Natural killer cell (primary cell): ENCODE measurements around the gene FBXW5. TPM values are rescaled to one million over a fixed set of nuclear protein-coding genes. Genes with fewer than 3 reads are reported as not detected.

Experiments used
- ATAC-seq, 3 donors: fragments of 150-1000 bp in 2 of 3; fragments of 200-7000 bp in 1 of 3; cut with Tn5 transposase; 1 replicate in 1 of 3; 2 replicates in 2 of 3; pipeline ENCODE4 v1.10.0; 2021; ENCODE audit warnings: mild to moderate bottlenecking in 2 of 3, moderate library complexity in 2 of 3
- DNase-seq, 2 donors: peaks; one replicate each; pipeline versions ENCODE4 v3.0.0 to v3.0.0-alpha.2; 2013 to 2021; ENCODE audit warnings: mixed read lengths in 1 of 2
- H3K27ac ChIP-seq: one replicate; pipeline ENCODE4 v1.5.1; 2013; ENCODE audit warnings: mild to moderate bottlenecking, low read length
- H3K27me3 ChIP-seq: one replicate; pipeline ENCODE4 v1.6.1; 2013; ENCODE audit warnings: low read length; ENCODE audit not compliant: control insufficient read depth, insufficient read depth
- H3K36me3 ChIP-seq: one replicate; pipeline ENCODE4 v1.6.1; 2013; ENCODE audit warnings: low read length; ENCODE audit not compliant: control insufficient read depth, insufficient read depth
- H3K4me1 ChIP-seq: one replicate; pipeline ENCODE4 v1.6.1; 2013; ENCODE audit warnings: low read length; ENCODE audit not compliant: control insufficient read depth, insufficient read depth
- H3K4me3 ChIP-seq: one replicate; pipeline ENCODE4 v1.5.1; 2013; ENCODE audit warnings: low read length
- H3K9me3 ChIP-seq: one replicate; pipeline ENCODE4 v1.6.1; 2013; ENCODE audit warnings: low read length; ENCODE audit not compliant: control insufficient read depth, insufficient read depth
- H3K27ac Mint-ChIP-seq, 2 donors: one replicate each; pipeline ENCODE4 v1.8.0; 2022; ENCODE audit warnings: mild to moderate bottlenecking in 2 of 2, mixed read lengths in 2 of 2, moderate library complexity in 1 of 2
- H3K27me3 Mint-ChIP-seq, 2 donors: one replicate each; pipeline ENCODE4 v1.8.0; 2022; ENCODE audit warnings: low read depth in 2 of 2, mixed read lengths in 2 of 2
- H3K36me3 Mint-ChIP-seq: one replicate; pipeline ENCODE4 v1.8.0; 2022; ENCODE audit warnings: mixed read lengths
- H3K4me1 Mint-ChIP-seq, 2 donors: one replicate each; pipeline ENCODE4 v1.8.0; 2022; ENCODE audit warnings: mixed read lengths in 2 of 2
- H3K4me3 Mint-ChIP-seq: one replicate; pipeline ENCODE4 v1.8.0; 2022; ENCODE audit warnings: mild to moderate bottlenecking, moderate library complexity, mixed read lengths
- H3K9me3 Mint-ChIP-seq, 2 donors: one replicate each; pipeline ENCODE4 v1.8.0; 2022; ENCODE audit warnings: mixed read lengths in 2 of 2
- WGBS: methylation state at CpG from one replicate; pipeline ENCODE4 v1.1.7; 2013; ENCODE audit warnings: missing lambda C conversion rate; ENCODE audit not compliant: insufficient coverage; 5-methylcytosine and 5-hydroxymethylcytosine counted together
- intact Hi-C: fragments of 100-400 bp; cut with micrococcal nuclease; formaldehyde crosslinking; loops from one replicate; pipeline ENCODE4 v1.14.2; 2022
- total RNA-seq, 4 donors: library from RNA; stranded (reverse); fragments of 120-200 nt in 1 of 4; gene quantifications; one replicate each; pipeline versions ENCODE4 v1.2.3 to v1.2.4, GENCODE V29; 2013 to 2022
- TF ChIP-seq, protein P1 (sequence below): fragments of 200-600 bp; IDR thresholded peaks from one replicate; pipeline ENCODE4 v1.8.0; 2022; ENCODE audit warnings: antibody characterized with exemption

FBXW5 gene
- total RNA-seq, 3 donors from 2014 or later (not counting 1 experiment from before 2014, with no cell fraction given): 117 to 144 (median 136) TPM

GRCh38 chr9:136927343-136928271, 16.9 kb downstream of the FBXW5 start:
- H3K9me3 Mint-ChIP-seq: no peaks in the 10 kb centered on the region
- Histone ChIP-seq H3K4me1 (no peaks in the 10 kb centered on the region), H3K9me3 (no peaks in the 10 kb centered on the region), H3K27ac (no peak overlapping the region), H3K27me3 (no peaks in the 10 kb centered on the region), H3K36me3 (peaks cover 18% of the 10 kb centered on the region), H3K4me3 (no peak overlapping the region)
- peak overlapping the region in 1 of 2 donors; percentile 65 for H3K27ac Mint-ChIP-seq
- H3K4me3 Mint-ChIP-seq: no peak overlapping the region
- H3K36me3 Mint-ChIP-seq: no peaks in the 10 kb centered on the region
- ATAC-seq (no peak), DNase-seq (no peak)
- intact Hi-C loops: no loop called here
- 91% methylated on average over 23 of the region's 23 CpGs for WGBS
- peaks cover 0 to 10% of the 10 kb centered on the region in 2 donors for H3K4me1 Mint-ChIP-seq
- TF ChIP-seq, protein P1, sequence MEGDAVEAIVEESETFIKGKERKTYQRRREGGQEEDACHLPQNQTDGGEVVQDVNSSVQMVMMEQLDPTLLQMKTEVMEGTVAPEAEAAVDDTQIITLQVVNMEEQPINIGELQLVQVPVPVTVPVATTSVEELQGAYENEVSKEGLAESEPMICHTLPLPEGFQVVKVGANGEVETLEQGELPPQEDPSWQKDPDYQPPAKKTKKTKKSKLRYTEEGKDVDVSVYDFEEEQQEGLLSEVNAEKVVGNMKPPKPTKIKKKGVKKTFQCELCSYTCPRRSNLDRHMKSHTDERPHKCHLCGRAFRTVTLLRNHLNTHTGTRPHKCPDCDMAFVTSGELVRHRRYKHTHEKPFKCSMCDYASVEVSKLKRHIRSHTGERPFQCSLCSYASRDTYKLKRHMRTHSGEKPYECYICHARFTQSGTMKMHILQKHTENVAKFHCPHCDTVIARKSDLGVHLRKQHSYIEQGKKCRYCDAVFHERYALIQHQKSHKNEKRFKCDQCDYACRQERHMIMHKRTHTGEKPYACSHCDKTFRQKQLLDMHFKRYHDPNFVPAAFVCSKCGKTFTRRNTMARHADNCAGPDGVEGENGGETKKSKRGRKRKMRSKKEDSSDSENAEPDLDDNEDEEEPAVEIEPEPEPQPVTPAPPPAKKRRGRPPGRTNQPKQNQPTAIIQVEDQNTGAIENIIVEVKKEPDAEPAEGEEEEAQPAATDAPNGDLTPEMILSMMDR: no peak
- H3K27me3 Mint-ChIP-seq: no peaks in the 10 kb centered on the region

GRCh38 chr9:136926749-136927148, 17.8 kb downstream of the FBXW5 start:
- H3K9me3 Mint-ChIP-seq: no peaks in the 10 kb centered on the region
- WGBS: 96% methylated on average over 13 of the region's 13 CpGs
- H3K4me1 ChIP-seq: no peaks in the 10 kb centered on the region
- H3K27me3 Mint-ChIP-seq: no peaks in the 10 kb centered on the region
- peaks cover 26% of the 10 kb centered on the region for H3K36me3 ChIP-seq
- H3K27ac Mint-ChIP-seq: no peak overlapping the region
- TF ChIP-seq, protein P1: no peak
- no peak for ATAC-seq
- no peak overlapping the region for H3K27ac ChIP-seq
- H3K4me3 ChIP-seq: no peak overlapping the region
- H3K27me3 ChIP-seq: no peaks in the 10 kb centered on the region
- no peak for DNase-seq
- no peak overlapping the region for H3K4me3 Mint-ChIP-seq
- no peaks in the 10 kb centered on the region for H3K9me3 ChIP-seq
- peaks cover 0 to 10% of the 10 kb centered on the region in 2 donors for H3K4me1 Mint-ChIP-seq
- no peaks in the 10 kb centered on the region for H3K36me3 Mint-ChIP-seq
- intact Hi-C loops: no loop called here

DNA sequence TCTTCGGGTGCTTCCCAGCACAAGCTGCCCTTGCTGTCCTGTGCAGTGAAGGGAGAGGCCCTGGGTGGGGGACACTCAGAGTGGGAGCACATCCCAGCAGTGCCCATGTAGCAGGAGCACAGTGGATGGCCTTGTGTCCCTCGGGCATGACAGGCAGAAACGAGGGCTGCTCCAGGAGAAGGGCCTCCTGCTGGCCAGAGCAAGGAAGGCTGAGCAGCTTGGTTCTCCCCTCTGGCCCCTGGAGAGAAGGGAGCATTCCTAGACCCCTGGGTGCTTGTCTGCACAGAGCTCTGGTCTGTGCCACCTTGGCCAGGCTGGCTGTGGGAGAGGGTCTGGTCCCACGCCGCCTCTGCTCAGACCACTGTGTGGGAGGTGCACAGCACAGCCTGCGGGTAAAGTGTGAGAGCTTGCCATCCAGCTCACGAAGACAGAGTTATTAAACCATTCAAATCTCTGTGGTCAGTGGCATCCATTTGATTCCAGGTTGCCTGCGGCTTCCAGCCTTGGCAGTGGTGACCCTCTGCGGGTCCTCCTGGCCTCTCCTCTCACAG, 18.3 kb downstream of the FBXW5 start:
- no peaks in the 10 kb centered on the region for H3K27me3 ChIP-seq
- 90% methylated on average over 9 of the region's 9 CpGs for WGBS
- no peak overlapping the region for H3K27ac ChIP-seq
- DNase-seq (no peak), ATAC-seq (no peak)
- no peaks in the 10 kb centered on the region for H3K9me3 Mint-ChIP-seq
- TF ChIP-seq, protein P1: no peak
- H3K4me1 Mint-ChIP-seq: peaks cover 0 to 10% of the 10 kb centered on the region in 2 donors
- no peaks in the 10 kb centered on the region for H3K27me3 Mint-ChIP-seq
- H3K4me3 ChIP-seq: no peak overlapping the region
- H3K9me3 ChIP-seq: no peaks in the 10 kb centered on the region
- H3K36me3 ChIP-seq: peaks cover 30% of the 10 kb centered on the region
- no peak overlapping the region for H3K27ac Mint-ChIP-seq
- H3K4me1 ChIP-seq: no peaks in the 10 kb centered on the region
- H3K36me3 Mint-ChIP-seq: no peaks in the 10 kb centered on the region
- H3K4me3 Mint-ChIP-seq: no peak overlapping the region
- intact Hi-C loops: no loop called here
